ENCODE data around the gene CEP72.

The CEP72 gene

DNA sequence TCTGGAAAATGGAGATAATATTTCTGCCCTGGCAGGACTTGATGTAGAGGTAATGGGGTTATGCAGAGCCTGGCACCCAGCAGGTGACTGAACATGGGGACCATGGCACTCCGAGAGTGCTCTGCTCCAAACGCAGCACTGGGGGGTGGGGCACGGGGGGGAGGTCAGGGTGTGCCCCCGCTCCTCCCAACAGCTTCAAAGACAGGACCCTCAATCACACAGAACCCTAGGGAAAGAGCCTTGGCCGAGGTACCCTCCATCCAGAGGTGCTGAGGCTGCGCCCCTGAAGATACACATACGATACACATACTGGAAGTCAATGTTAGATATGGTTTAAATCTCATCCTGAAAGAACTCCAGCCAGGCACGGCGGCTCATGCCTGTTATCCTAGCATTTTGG lies 26.6 kb upstream of the CEP72 start:
- Mint-ChIP-seq H3K27me3 (ENCODE audit: low read depth) (peaks cover 10% of the 10 kb centered on the region), H3K4me1 (ENCODE audit: low read depth) (no peaks in the 10 kb centered on the region)
- DNase-seq (ENCODE audit: low spot score): no peak

DNA sequence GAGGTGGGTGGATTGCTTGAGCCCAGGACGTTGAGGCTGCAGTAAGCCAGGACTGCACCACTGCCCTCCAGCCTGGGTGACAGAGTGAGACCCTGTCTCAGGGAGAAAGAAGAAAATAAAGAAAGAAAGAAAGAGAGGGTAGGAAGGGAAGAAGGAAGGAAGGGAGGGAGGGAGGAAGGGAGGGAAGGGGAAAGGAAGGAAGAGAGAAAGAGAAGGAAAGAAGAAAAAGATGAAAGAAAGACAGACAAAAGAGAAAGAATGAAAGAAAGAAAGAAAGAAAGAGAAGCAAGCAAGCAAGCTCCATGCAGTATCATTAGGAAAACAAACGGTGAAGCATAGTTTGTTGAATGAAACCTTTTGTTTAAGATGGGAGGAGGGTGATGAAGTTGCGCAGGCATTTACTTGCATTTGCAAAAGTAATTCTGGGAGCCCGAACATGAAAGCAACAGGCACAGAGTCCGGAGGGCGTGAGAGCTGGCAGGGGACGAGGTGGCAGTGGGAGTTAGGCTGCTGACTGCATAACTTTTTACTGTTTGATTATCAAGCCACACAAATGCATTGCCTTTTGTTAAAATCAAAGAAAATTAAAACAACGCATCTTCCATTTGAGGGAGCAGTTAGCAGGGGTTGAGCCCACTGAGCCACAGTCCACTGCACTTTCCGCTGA lies 26.0 kb upstream of the CEP72 start:
- H3K4me1 Mint-ChIP-seq (ENCODE audit: low read depth): no peaks in the 10 kb centered on the region
- no peak for DNase-seq (ENCODE audit: low spot score)
- no peaks in the 10 kb centered on the region for H3K36me3 Mint-ChIP-seq (ENCODE audit: low read depth)
- H3K9me3 Mint-ChIP-seq: peaks cover 8% of the 10 kb centered on the region
- peaks cover 13% of the 10 kb centered on the region for H3K27me3 Mint-ChIP-seq (ENCODE audit: low read depth)
- peak overlapping the region; percentile 6 for H3K27ac Mint-ChIP-seq
- no peak overlapping the region for H3K4me3 Mint-ChIP-seq

More for the DNA sequence above, 26.6 kb upstream of the CEP72 start:
- Mint-ChIP-seq H3K36me3 (ENCODE audit: low read depth) (no peaks in the 10 kb centered on the region), H3K4me3 (no peak overlapping the region), H3K9me3 (peaks cover 8% of the 10 kb centered on the region), H3K27ac (no peak overlapping the region)

DNA sequence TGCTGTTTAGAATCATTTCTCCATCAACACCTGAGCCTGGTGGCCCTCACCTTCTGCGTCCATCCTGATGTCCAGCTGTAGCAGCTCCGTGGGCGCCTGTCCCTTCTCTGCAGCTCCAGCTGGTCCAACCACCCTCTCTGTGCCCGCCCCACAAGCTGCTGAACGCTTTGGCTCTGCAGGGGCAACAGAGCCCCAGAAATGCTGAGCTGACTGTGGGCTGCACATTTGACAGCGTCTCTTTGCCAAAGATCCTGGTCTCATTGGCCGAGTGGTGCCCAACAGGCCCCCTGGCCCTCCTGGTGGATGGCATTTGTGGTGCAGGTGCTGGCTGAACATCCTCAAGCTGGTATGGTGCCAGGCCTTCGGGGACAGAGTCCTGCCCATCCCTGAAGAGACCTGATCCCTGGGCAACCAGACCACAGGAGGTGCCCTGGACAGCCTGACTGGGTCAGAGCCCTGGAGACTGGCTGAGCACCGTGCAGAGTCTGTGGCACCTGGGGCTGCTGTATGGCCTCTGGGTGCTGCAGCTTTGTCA lies 25.3 kb upstream of the CEP72 start:
- Mint-ChIP-seq H3K36me3 (ENCODE audit: low read depth) (no peaks in the 10 kb centered on the region), H3K27me3 (ENCODE audit: low read depth) (peaks cover 20% of the 10 kb centered on the region), H3K27ac (no peak overlapping the region), H3K9me3 (peaks cover 8% of the 10 kb centered on the region), H3K4me1 (ENCODE audit: low read depth) (no peaks in the 10 kb centered on the region), H3K4me3 (no peak overlapping the region)
- DNase-seq (ENCODE audit: low spot score): no peak

DNA sequence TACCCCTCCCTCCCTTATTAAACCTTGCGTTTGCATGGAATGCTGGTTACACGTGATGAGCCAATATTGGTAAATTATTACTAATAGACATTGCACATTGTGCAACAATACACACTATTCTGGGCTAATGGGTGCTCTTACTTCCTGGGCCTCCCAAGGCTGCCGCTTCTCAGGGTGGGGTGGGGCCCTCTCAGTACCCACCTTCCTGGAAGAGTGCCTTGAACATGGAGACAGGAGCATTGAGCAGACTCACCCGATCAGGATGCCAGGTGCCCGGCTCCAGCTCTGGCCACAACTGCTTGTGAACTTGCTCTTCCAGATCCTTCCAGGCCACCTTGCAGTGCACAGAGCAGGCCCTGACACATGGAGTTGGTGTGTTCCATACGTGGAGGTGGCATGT lies 24.7 kb upstream of the CEP72 start:
- Mint-ChIP-seq H3K27ac (no peak overlapping the region), H3K9me3 (peaks cover 8% of the 10 kb centered on the region), H3K27me3 (ENCODE audit: low read depth) (peaks cover 21% of the 10 kb centered on the region), H3K4me1 (ENCODE audit: low read depth) (no peaks in the 10 kb centered on the region), H3K36me3 (ENCODE audit: low read depth) (no peaks in the 10 kb centered on the region), H3K4me3 (no peak overlapping the region)
- no peak for DNase-seq (ENCODE audit: low spot score)

DNA sequence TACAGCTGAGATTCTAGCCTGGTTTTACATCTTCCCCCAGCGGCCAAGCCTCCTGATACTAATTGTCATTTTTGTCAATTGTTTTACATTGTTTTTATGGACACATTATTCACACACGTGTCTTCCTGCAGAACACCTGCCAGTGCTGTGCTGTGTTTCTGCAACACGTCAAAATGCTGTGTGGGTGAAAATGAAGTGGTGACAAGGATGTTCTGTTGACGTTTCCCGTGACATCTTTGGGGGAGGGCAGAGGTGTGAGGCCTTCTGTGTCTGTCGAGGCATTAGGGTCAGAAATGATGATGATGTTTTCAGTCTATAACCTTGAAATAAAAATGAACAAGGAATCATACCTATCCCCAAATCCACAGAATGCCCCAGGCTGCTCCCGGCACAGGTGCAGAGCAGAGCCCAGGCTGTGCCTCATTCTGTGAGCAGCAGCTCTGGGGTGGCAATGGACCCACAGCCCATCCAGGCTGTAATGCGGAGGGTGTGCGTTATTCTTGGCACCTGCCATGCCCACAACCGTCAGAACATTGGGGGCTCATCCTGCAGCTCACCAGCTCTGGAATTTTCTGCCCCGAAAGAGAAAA lies 23.6 kb upstream of the CEP72 start:
- Mint-ChIP-seq H3K9me3 (peaks cover 6% of the 10 kb centered on the region), H3K4me3 (no peak overlapping the region), H3K36me3 (ENCODE audit: low read depth) (no peaks in the 10 kb centered on the region), H3K4me1 (ENCODE audit: low read depth) (no peaks in the 10 kb centered on the region), H3K27ac (no peak overlapping the region), H3K27me3 (ENCODE audit: low read depth) (peaks cover 21% of the 10 kb centered on the region)
- no peak for DNase-seq (ENCODE audit: low spot score)

DNA sequence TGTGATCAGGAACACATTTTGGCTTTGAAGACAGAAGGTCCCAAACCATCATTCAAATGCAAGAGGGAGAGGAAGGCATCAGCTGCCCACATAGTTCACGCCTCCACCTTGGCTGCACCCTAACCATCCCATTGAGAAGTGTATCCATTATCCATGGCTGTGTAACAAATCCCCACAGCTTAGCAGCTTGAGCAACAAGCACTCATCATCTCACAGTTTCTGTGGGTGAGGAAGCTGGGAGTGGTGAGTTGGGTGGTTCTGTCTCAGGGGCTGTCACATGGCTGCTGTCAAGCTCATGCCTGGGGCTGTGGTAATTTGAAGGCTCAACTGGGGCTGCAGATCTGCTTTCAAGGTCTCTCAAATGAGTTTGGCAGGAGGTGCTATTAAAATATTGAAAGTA lies 23.0 kb upstream of the CEP72 start:
- no peak overlapping the region for H3K27ac Mint-ChIP-seq
- H3K9me3 Mint-ChIP-seq: peaks cover 4% of the 10 kb centered on the region
- no peaks in the 10 kb centered on the region for H3K36me3 Mint-ChIP-seq (ENCODE audit: low read depth)
- peaks cover 22% of the 10 kb centered on the region for H3K27me3 Mint-ChIP-seq (ENCODE audit: low read depth)
- H3K4me3 Mint-ChIP-seq: no peak overlapping the region
- DNase-seq (ENCODE audit: low spot score): no peak
- no peaks in the 10 kb centered on the region for H3K4me1 Mint-ChIP-seq (ENCODE audit: low read depth)

DNA sequence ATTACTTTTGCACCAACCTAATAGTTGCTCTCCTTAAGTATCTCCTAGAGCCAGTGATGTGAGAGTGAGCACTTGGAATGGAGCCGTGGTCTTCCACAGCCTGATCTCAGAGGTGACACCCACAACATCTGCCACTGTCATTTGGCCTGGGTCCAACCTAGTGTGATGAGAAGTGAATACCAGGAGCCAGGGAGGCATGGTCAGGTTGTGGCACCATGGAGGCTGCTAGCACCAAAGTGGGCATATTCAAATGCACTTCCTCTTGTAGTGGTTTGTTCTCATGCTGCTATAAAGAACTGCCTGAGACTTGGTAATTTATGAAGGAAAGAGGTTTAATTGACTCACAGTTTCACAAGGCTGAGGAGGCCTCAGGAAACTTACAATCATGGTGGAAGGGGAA lies 22.6 kb upstream of the CEP72 start:
- Mint-ChIP-seq H3K9me3 (peaks cover 4% of the 10 kb centered on the region), H3K4me3 (no peak overlapping the region), H3K27ac (no peak overlapping the region), H3K27me3 (ENCODE audit: low read depth) (peaks cover 26% of the 10 kb centered on the region), H3K4me1 (ENCODE audit: low read depth) (no peaks in the 10 kb centered on the region), H3K36me3 (ENCODE audit: low read depth) (no peaks in the 10 kb centered on the region)
- DNase-seq (ENCODE audit: low spot score): no peak

DNA sequence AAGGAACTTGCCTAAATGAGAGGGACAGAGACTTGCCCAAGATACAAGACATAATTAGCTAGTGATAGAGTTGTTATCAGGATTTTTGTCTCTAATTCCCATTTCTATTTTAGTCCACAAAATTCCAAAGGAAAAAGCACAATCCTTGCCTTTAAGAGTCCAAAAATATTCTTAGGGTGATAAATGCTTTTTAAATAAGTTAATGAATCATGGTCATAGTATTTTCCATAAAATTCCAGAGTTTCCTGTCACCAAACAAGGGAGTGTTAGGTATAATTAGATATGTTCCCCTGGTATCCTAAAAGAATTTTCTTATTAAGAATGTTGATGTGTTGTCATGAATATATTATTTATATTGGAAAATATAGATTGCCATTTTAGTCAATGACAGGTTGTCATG lies 21.8 kb upstream of the CEP72 start:
- H3K4me3 Mint-ChIP-seq: no peak overlapping the region
- H3K4me1 Mint-ChIP-seq (ENCODE audit: low read depth): no peaks in the 10 kb centered on the region
- peaks cover 31% of the 10 kb centered on the region for H3K27me3 Mint-ChIP-seq (ENCODE audit: low read depth)
- H3K36me3 Mint-ChIP-seq (ENCODE audit: low read depth): no peaks in the 10 kb centered on the region
- H3K27ac Mint-ChIP-seq: no peak overlapping the region
- peaks cover 4% of the 10 kb centered on the region for H3K9me3 Mint-ChIP-seq
- no peak for DNase-seq (ENCODE audit: low spot score)

DNA sequence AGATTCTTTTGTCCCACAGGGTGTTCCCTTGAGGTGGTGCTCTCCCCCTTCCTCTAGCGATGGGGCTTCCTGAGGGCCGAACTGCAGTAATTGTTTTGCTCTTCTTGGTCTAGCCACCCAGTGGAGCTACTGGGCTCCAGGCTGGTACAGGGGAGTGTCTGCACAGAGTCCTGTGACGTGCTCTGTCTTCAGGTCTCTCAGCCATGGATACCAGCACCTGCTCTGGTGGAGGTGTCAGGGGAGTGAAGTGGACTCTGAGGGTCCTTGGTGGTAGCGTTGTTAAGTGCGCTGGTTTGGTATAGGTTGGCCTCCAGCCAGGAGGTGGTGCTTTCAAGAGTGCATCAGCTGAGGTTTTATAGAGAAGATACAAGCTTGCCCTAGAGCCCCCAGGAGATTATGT lies 20.4 kb upstream of the CEP72 start:
- H3K27ac Mint-ChIP-seq: no peak overlapping the region
- H3K27me3 Mint-ChIP-seq (ENCODE audit: low read depth): peaks cover 44% of the 10 kb centered on the region
- DNase-seq (ENCODE audit: low spot score): no peak
- no peak overlapping the region for H3K4me3 Mint-ChIP-seq
- H3K4me1 Mint-ChIP-seq (ENCODE audit: low read depth): no peaks in the 10 kb centered on the region
- H3K9me3 Mint-ChIP-seq: peaks cover 4% of the 10 kb centered on the region
- no peaks in the 10 kb centered on the region for H3K36me3 Mint-ChIP-seq (ENCODE audit: low read depth)

DNA sequence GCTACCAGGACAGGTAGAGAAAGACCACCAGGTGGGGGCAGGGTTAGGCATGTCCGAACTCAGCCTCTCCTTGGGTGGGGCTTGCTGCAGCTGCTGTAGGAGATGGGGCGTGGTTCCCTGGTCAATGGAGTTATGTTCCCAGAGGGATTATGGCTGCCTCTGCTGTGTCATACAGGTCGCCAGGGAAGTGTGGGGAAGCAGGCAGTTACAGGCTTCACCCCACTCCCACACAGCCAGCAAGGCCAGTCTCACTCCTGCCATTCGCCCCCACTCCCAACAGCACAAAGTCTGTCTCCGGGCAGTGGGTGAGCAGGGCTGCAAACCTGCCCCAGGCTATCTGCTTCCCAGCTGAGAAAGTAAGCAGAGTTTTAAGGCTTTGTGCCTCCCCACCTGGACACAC lies 20.0 kb upstream of the CEP72 start:
- H3K36me3 Mint-ChIP-seq (ENCODE audit: low read depth): no peaks in the 10 kb centered on the region
- H3K27me3 Mint-ChIP-seq (ENCODE audit: low read depth): peaks cover 48% of the 10 kb centered on the region
- no peak for DNase-seq (ENCODE audit: low spot score)
- H3K9me3 Mint-ChIP-seq: peaks cover 4% of the 10 kb centered on the region
- H3K4me1 Mint-ChIP-seq (ENCODE audit: low read depth): no peaks in the 10 kb centered on the region
- H3K27ac Mint-ChIP-seq: no peak overlapping the region
- H3K4me3 Mint-ChIP-seq: no peak overlapping the region

DNA sequence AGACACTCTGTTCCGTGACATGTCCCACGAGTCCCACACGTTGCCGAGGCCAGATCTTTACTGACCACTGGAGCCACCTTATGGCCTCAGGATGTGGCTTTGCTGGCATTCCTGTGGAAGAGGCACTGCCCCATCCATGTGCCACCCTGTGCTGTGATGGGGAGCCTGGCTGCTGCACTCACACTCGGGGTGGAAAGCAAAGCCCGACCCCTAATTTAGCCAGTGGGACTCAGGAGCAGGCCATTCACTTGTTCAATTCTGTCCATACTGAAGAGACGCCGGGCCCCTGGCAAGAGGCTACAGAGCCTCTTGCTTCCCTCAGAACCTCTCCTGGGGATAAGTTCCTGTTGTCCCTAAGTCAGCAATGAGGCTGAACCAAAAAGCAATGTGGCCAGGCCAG lies 18.6 kb upstream of the CEP72 start:
- H3K36me3 Mint-ChIP-seq (ENCODE audit: low read depth): no peaks in the 10 kb centered on the region
- peaks cover 3% of the 10 kb centered on the region for H3K4me1 Mint-ChIP-seq (ENCODE audit: low read depth)
- H3K9me3 Mint-ChIP-seq: peaks cover 4% of the 10 kb centered on the region
- no peak for DNase-seq (ENCODE audit: low spot score)
- H3K4me3 Mint-ChIP-seq: no peak overlapping the region
- H3K27me3 Mint-ChIP-seq (ENCODE audit: low read depth): peaks cover 61% of the 10 kb centered on the region
- no peak overlapping the region for H3K27ac Mint-ChIP-seq

DNA sequence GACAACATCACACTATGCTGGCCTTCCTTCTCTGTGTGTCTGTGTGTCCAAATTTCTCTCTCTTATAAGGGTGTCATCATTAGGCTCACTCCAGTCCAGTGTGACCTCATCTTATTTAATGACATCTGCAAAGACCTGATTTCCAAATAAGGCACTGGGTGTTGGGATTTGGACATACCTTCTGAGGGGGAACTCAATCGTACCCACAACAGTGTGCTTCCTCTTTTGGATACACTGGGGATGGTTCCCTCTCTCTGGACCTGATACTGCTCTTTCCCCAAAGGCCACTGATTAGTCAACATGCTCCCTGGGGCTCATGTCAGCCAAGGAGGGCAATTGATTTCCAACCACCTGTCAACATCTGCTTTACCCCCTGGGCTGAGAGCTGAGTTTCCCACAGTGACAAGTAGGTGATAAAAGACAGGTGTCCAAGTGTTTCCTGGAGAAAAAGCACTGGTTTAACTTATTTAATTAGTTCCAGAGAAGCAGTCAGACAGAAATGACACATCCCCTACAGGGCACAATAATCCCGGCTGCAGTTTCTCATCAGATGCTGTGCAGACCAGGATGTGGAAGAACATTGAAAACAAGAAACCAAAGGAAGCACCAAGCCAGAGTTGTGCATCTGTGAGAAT lies 17.8 kb upstream of the CEP72 start:
- Mint-ChIP-seq H3K27ac (no peak overlapping the region), H3K36me3 (ENCODE audit: low read depth) (no peaks in the 10 kb centered on the region), H3K27me3 (ENCODE audit: low read depth) (peaks cover 69% of the 10 kb centered on the region), H3K9me3 (peaks cover 4% of the 10 kb centered on the region), H3K4me3 (no peak overlapping the region), H3K4me1 (ENCODE audit: low read depth) (peaks cover 3% of the 10 kb centered on the region)
- DNase-seq (ENCODE audit: low spot score): no peak

DNA sequence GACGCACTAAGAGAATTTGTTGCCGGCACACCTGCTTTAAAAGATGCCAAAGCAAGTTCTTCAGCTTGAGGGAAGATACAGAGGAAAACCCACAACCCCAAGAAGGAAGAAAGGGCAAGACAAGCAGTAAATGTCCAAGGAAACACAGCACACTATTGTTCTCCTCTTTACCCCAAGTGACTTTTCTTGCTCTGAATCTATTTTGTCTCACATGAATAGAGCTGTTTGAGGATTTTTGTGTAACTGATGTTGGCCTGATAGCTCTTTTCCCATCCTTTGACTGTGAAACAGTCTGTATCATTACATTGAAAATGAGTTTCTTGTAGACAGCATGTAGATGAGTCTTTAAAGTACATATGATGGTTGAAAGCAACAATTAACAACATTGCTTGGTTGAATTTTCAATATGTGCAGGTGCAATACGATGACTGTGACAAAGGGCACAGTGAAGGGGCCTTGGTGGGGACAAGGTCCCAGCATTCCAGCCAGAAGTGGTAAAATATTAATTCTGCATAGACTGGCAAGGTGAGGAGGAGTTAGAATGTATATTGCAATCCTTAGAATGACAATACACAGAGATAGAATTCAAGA lies 16.8 kb upstream of the CEP72 start:
- no peak for DNase-seq (ENCODE audit: low spot score)
- Mint-ChIP-seq H3K36me3 (ENCODE audit: low read depth) (no peaks in the 10 kb centered on the region), H3K4me1 (ENCODE audit: low read depth) (peaks cover 3% of the 10 kb centered on the region), H3K9me3 (no peaks in the 10 kb centered on the region), H3K27me3 (ENCODE audit: low read depth) (peaks cover 64% of the 10 kb centered on the region), H3K4me3 (no peak overlapping the region), H3K27ac (no peak overlapping the region)

DNA sequence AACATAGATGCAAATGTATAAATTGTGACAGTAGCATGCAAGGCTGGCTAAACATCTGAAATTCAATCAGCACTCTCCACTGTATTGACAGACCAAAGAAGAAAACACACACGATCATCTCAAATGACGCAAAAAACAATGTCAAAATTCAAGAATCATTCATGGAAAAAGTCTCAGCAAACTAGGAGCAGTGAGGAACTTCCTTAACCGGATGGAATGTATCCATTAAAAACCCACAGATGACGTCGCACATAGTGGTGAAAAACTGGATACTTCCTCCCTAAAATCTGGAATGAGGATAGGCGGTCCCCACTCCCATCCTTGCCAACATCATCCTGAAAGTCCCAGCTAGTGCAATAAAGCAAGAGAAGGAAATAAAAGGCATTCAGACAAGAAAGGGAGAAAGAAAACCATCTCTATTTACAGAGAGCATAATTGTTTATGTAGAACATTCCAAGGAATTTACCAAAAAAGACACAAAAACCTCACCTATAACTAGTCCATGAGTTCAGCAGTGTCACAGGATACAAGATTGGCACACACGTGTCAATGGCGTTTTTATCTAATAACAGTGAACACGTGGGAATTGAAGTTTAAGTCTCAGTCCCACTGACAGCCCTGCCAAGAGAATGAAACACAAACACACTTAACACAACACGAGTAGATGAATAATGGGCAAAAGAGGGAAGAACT lies 14.1 kb upstream of the CEP72 start:
- Mint-ChIP-seq H3K4me1 (ENCODE audit: low read depth) (peaks cover 3% of the 10 kb centered on the region), H3K4me3 (no peak overlapping the region), H3K9me3 (no peaks in the 10 kb centered on the region), H3K36me3 (ENCODE audit: low read depth) (no peaks in the 10 kb centered on the region), H3K27me3 (ENCODE audit: low read depth) (peaks cover 52% of the 10 kb centered on the region), H3K27ac (no peak overlapping the region)
- no peak for DNase-seq (ENCODE audit: low spot score)
